HepG2 (cell line): ENCODE data around the gene COQ10B. TPM values are rescaled to one million over a fixed set of nuclear protein-coding genes. Genes with fewer than 3 reads are reported as not detected.
A peak's percentile ranks its signal among the peaks of the same experiment; 100 is the strongest.

Source experiments
- EHMT2 ChIP-seq: fragments of 200-600 bp; sonication (generic); IDR thresholded peaks from 2 replicates; pipeline ENCODE4 v1.7.0; 2017; ENCODE audit warnings: antibody characterized with exemption, low read depth, low read length, borderline replicate concordance
- HOXA9 ChIP-seq: sonication (generic); formaldehyde crosslinking; IDR thresholded peaks from 2 replicates; pipeline ENCODE4 v1.8.1; 2022; ENCODE audit warnings: missing genetic modification reagents, mild to moderate bottlenecking, moderate library complexity, borderline replicate concordance
- NR2C2 ChIP-seq: sonication (generic); formaldehyde crosslinking; IDR thresholded peaks from 2 replicates; pipeline ENCODE4 v1.4.0; 2020; ENCODE audit warnings: missing genetic modification reagents, mild to moderate bottlenecking, moderate library complexity, borderline replicate concordance
- SIN3A ChIP-seq: IDR thresholded peaks from 2 replicates; pipeline ENCODE4 v1.6.1; 2011; ENCODE audit warnings: low read depth, mild to moderate bottlenecking, control low read depth, low read length, borderline replicate concordance
- U2AF1 ChIP-seq: fragments of 200-400 bp; formaldehyde crosslinking; optimal IDR thresholded peaks from 2 replicates; pipeline ENCODE3; 2017; ENCODE audit warnings: mild to moderate bottlenecking, low read depth, low read length
- ZNF101 ChIP-seq: sonication (generic); formaldehyde crosslinking; IDR thresholded peaks from 2 replicates; pipeline ENCODE4 v1.4.0; 2020; ENCODE audit warnings: mild to moderate bottlenecking, low read depth, missing genetic modification reagents, borderline replicate concordance
- ZNF546 ChIP-seq: sonication (generic); formaldehyde crosslinking; conservative IDR thresholded peaks from 2 replicates; pipeline ENCODE4 v1.8.1; 2023; ENCODE audit warnings: mild to moderate bottlenecking, missing genetic modification reagents
- ZNF615 ChIP-seq: sonication (generic); formaldehyde crosslinking; IDR thresholded peaks from 2 replicates; pipeline ENCODE4 v1.5.0; 2020; ENCODE audit warnings: mild to moderate bottlenecking, missing genetic modification reagents, borderline replicate concordance
- polyA plus RNA-seq, 8 experiments: library from polyadenylated mRNA; depleted of rRNA in 3 of 8; stranded (reverse) in 7 of 8; unstranded in 1 of 8; fragments of >200 nt; fragmentation: Illumina TruSeq in 4 of 8; extraction: Trizol in 4 of 8; gene quantifications; 2 replicates each; pipeline versions ENCODE4 v1.2.1 to v1.2.3, GENCODE V29; 2011 to 2016; ENCODE audit warnings: low read depth in 4 of 8, missing spikeins in 1 of 8, mixed read lengths in 1 of 8; ENCODE audit not compliant: insufficient read depth in 1 of 8
- total RNA-seq, 5 experiments: library from RNA; depleted of rRNA; stranded (reverse); fragments of >200 nt; fragmentation: Illumina TruSeq; extraction: Trizol; gene quantifications; 2 replicates each; pipeline ENCODE4 v1.2.3, GENCODE V29; 2016; ENCODE audit warnings: low read depth in 1 of 5
- TF ChIP-seq, protein P1 (sequence below): IDR thresholded peaks from 2 replicates; pipeline ENCODE4 v1.6.1; 2016; ENCODE audit warnings: low read depth, control low read depth
- TF ChIP-seq, protein P2 (sequence below): sonication (generic); formaldehyde crosslinking; IDR thresholded peaks from 2 replicates; pipeline ENCODE4 v1.4.0; 2020; ENCODE audit warnings: missing genetic modification reagents, borderline replicate concordance
- TF ChIP-seq, protein P3 (sequence below): sonication (generic); formaldehyde crosslinking; IDR thresholded peaks from 2 replicates; pipeline ENCODE4 v1.8.0; 2022; ENCODE audit warnings: missing genetic modification reagents, mild to moderate bottlenecking, moderate library complexity, borderline replicate concordance
- TF ChIP-seq, protein P4 (sequence below): sonication (generic); formaldehyde crosslinking; IDR thresholded peaks from 2 replicates; pipeline ENCODE4 v1.5.1; 2020; ENCODE audit warnings: missing genetic modification reagents, mild to moderate bottlenecking, borderline replicate concordance

The COQ10B gene
- total and polyA plus RNA-seq, 2 of the 13 experiments (the other 11 are each of a cell fraction or from before 2014, with no cell fraction given) = 4.6 to 34.9 TPM

DNA sequence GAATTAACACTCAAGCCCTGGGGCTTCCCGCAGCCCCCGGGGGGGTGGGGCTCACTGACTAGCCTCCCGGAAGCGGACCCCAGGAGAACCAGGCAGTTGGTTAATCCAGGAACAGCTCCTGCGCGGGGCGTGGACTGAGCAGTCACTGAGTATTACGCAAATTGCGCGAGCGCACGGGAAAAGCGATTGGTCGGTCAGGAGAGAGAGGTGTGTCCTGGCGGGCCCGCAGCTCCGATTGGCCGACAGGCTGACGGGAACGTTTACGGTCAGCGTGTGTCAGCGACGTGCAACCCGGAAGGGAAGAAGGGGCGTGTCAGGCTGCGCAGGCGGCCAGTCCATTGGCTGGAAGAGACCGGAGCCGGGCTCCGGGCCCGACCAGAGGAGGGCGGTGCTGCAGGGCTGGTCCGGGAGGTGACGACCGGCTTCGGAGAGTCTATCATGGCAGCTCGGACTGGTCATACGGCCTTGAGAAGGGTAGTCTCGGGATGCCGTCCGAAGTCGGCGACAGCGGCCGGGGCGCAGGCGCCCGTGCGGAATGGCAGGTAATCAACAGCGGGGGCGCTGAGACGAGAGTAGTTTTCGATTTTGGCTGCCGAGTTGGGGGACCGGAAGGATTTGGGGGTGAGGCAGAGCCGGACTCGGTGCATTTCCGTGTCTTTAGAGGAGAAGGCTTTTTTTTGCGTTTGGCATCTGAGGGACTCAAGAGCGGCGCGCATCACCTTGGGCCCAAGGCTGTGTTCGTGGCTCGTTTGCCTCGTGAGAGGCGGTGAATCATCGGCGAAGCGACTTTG, at the start of gene COQ10B (continued):
- TF ChIP-seq, protein P1, sequence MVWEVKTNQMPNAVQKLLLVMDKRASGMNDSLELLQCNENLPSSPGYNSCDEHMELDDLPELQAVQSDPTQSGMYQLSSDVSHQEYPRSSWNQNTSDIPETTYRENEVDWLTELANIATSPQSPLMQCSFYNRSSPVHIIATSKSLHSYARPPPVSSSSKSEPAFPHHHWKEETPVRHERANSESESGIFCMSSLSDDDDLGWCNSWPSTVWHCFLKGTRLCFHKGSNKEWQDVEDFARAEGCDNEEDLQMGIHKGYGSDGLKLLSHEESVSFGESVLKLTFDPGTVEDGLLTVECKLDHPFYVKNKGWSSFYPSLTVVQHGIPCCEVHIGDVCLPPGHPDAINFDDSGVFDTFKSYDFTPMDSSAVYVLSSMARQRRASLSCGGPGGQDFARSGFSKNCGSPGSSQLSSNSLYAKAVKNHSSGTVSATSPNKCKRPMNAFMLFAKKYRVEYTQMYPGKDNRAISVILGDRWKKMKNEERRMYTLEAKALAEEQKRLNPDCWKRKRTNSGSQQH = peak; percentile 55; the same call in 1 of the 2 replicates
- TF ChIP-seq ZNF101 (CRISPR knock-in tag) = no peak
- no peak for TF ChIP-seq HOXA9 (CRISPR knock-in tag)
- TF ChIP-seq, protein P2, sequence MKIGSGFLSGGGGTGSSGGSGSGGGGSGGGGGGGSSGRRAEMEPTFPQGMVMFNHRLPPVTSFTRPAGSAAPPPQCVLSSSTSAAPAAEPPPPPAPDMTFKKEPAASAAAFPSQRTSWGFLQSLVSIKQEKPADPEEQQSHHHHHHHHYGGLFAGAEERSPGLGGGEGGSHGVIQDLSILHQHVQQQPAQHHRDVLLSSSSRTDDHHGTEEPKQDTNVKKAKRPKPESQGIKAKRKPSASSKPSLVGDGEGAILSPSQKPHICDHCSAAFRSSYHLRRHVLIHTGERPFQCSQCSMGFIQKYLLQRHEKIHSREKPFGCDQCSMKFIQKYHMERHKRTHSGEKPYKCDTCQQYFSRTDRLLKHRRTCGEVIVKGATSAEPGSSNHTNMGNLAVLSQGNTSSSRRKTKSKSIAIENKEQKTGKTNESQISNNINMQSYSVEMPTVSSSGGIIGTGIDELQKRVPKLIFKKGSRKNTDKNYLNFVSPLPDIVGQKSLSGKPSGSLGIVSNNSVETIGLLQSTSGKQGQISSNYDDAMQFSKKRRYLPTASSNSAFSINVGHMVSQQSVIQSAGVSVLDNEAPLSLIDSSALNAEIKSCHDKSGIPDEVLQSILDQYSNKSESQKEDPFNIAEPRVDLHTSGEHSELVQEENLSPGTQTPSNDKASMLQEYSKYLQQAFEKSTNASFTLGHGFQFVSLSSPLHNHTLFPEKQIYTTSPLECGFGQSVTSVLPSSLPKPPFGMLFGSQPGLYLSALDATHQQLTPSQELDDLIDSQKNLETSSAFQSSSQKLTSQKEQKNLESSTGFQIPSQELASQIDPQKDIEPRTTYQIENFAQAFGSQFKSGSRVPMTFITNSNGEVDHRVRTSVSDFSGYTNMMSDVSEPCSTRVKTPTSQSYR = peak; percentile 69; the same call in 1 of the 2 replicates
- TF ChIP-seq ZNF546 = no peak; the same call in 1 of the 2 replicates
- peak; percentile 97 for TF ChIP-seq SIN3A
- TF ChIP-seq, protein P3, sequence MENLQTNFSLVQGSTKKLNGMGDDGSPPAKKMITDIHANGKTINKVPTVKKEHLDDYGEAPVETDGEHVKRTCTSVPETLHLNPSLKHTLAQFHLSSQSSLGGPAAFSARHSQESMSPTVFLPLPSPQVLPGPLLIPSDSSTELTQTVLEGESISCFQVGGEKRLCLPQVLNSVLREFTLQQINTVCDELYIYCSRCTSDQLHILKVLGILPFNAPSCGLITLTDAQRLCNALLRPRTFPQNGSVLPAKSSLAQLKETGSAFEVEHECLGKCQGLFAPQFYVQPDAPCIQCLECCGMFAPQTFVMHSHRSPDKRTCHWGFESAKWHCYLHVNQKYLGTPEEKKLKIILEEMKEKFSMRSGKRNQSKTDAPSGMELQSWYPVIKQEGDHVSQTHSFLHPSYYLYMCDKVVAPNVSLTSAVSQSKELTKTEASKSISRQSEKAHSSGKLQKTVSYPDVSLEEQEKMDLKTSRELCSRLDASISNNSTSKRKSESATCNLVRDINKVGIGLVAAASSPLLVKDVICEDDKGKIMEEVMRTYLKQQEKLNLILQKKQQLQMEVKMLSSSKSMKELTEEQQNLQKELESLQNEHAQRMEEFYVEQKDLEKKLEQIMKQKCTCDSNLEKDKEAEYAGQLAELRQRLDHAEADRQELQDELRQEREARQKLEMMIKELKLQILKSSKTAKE (CRISPR knock-in tag) = peak; percentile 3; the same call in 1 of the 2 replicates
- peak; percentile 85 for TF ChIP-seq NR2C2 (CRISPR knock-in tag)
- peak; percentile 60; the same call in 1 of the 2 replicates for TF ChIP-seq EHMT2
- TF ChIP-seq ZNF615 (CRISPR knock-in tag) = peak; percentile 87; the same call in 1 of the 2 replicates
- peak; percentile 29 for TF ChIP-seq U2AF1
- TF ChIP-seq, protein P4, sequence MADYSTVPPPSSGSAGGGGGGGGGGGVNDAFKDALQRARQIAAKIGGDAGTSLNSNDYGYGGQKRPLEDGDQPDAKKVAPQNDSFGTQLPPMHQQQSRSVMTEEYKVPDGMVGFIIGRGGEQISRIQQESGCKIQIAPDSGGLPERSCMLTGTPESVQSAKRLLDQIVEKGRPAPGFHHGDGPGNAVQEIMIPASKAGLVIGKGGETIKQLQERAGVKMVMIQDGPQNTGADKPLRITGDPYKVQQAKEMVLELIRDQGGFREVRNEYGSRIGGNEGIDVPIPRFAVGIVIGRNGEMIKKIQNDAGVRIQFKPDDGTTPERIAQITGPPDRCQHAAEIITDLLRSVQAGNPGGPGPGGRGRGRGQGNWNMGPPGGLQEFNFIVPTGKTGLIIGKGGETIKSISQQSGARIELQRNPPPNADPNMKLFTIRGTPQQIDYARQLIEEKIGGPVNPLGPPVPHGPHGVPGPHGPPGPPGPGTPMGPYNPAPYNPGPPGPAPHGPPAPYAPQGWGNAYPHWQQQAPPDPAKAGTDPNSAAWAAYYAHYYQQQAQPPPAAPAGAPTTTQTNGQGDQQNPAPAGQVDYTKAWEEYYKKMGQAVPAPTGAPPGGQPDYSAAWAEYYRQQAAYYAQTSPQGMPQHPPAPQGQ = no peak
